Vagina (tissue), 2 donors: ENCODE measurements around the gene BCR.

Experiments
- POLR2A ChIP-seq, 2 donors: fragments of 450-650 bp; IDR thresholded peaks; one replicate each; pipeline ENCODE4 v1.6.1; 2017; ENCODE audit warnings: antibody characterized with exemption in 2 of 2, mild to moderate bottlenecking in 2 of 2, moderate library complexity in 2 of 2
- POLR2AphosphoS5 ChIP-seq, 2 donors: sonication (generic); formaldehyde crosslinking; IDR thresholded peaks; one replicate each; pipeline ENCODE4 v1.9.0; 2017; ENCODE audit warnings: antibody characterized with exemption in 2 of 2, mild to moderate bottlenecking in 2 of 2, low read depth in 1 of 2; ENCODE audit not compliant: insufficient read depth in 1 of 2
- TF ChIP-seq, protein P1 (sequence below), 3 experiments: fragments of 450-650 bp in 2 of 3; fragments of 200-600 bp in 1 of 3; sonication (generic) in 1 of 3; IDR thresholded peaks; one replicate each; pipeline ENCODE4 v1.5.1; 2017 to 2019; ENCODE audit warnings: antibody characterized with exemption in 3 of 3, mild to moderate bottlenecking in 2 of 3, moderate library complexity in 2 of 3

- TF ChIP-seq POLR2A (IDR thresholded peaks at IDR 0.05): peak in 1 of 2 donors; percentile 80
- TF ChIP-seq, protein P1, sequence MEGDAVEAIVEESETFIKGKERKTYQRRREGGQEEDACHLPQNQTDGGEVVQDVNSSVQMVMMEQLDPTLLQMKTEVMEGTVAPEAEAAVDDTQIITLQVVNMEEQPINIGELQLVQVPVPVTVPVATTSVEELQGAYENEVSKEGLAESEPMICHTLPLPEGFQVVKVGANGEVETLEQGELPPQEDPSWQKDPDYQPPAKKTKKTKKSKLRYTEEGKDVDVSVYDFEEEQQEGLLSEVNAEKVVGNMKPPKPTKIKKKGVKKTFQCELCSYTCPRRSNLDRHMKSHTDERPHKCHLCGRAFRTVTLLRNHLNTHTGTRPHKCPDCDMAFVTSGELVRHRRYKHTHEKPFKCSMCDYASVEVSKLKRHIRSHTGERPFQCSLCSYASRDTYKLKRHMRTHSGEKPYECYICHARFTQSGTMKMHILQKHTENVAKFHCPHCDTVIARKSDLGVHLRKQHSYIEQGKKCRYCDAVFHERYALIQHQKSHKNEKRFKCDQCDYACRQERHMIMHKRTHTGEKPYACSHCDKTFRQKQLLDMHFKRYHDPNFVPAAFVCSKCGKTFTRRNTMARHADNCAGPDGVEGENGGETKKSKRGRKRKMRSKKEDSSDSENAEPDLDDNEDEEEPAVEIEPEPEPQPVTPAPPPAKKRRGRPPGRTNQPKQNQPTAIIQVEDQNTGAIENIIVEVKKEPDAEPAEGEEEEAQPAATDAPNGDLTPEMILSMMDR (IDR thresholded peaks at IDR 0.05): no peak
- TF ChIP-seq POLR2AphosphoS5 (IDR thresholded peaks at IDR 0.05; ENCODE audit: insufficient read depth in 1 of 2, low read depth in 1 of 2): no peak
Measured at GRCh38 chr22:23180301-23180892, at the start of gene BCR.
